Body of pancreas (tissue), 4 donors: ENCODE results near the gene NFKBIA.

Experiments
- POLR2A ChIP-seq, 3 donors: fragments of 450-650 bp; IDR thresholded peaks; one replicate each; pipeline ENCODE4 v1.6.1; 2016; ENCODE audit warnings: antibody characterized with exemption in 3 of 3, mild to moderate bottlenecking in 2 of 3
- TF ChIP-seq, protein P1 (sequence below), 7 experiments: fragments of 450-650 bp in 4 of 7; fragments of 200-600 bp in 3 of 7; sonication (generic) in 3 of 7; IDR thresholded peaks; one replicate each; pipeline ENCODE4 v1.5.1; 2016 to 2019; ENCODE audit warnings: antibody characterized with exemption in 7 of 7

DNA sequence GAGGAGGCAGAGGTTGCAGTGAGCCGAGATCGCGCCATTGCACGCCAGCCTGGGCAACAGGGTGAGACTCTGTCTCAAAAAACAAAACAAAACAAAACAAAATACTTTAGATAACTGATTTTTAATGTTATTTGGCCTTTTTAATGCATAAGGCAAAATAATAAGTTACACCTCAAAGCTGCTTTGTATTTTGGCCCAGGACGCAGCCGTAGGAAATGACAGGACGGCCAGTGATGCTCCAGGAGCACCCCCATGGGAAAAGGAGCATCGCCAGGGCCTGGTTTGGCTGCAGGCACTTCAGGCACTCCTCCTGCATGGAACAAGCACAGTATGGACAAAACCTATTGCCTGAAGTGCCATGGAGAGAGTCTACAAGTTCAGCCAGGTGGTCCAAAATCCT lies 3.5 kb upstream of the NFKBIA start:
- TF ChIP-seq, protein P1, sequence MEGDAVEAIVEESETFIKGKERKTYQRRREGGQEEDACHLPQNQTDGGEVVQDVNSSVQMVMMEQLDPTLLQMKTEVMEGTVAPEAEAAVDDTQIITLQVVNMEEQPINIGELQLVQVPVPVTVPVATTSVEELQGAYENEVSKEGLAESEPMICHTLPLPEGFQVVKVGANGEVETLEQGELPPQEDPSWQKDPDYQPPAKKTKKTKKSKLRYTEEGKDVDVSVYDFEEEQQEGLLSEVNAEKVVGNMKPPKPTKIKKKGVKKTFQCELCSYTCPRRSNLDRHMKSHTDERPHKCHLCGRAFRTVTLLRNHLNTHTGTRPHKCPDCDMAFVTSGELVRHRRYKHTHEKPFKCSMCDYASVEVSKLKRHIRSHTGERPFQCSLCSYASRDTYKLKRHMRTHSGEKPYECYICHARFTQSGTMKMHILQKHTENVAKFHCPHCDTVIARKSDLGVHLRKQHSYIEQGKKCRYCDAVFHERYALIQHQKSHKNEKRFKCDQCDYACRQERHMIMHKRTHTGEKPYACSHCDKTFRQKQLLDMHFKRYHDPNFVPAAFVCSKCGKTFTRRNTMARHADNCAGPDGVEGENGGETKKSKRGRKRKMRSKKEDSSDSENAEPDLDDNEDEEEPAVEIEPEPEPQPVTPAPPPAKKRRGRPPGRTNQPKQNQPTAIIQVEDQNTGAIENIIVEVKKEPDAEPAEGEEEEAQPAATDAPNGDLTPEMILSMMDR (IDR thresholded peaks at IDR 0.05) = no peak
- TF ChIP-seq POLR2A (IDR thresholded peaks at IDR 0.05) = no peak
